T-helper 2 cell treated with Interferon-gamma antibody and Interleukin-4, amounts not matched to agents 5 μg/mL and 100 μg/mL, for 36 hours (primary cell): ENCODE measurements around the gene DDX31.

Experiments
- DNase-seq: peaks from one replicate; pipeline ENCODE4 v3.0.0; 2021; ENCODE audit warnings: low spot score
- H3K27ac Mint-ChIP-seq: one replicate; pipeline ENCODE4 v1.8.0; 2021; ENCODE audit warnings: mild to moderate bottlenecking, mixed read lengths
- H3K27me3 Mint-ChIP-seq: one replicate; pipeline ENCODE4 v1.8.0; 2021; ENCODE audit warnings: low read depth, mixed read lengths
- H3K36me3 Mint-ChIP-seq: one replicate; pipeline ENCODE4 v1.8.0; 2021; ENCODE audit warnings: low read depth, mixed read lengths
- H3K4me1 Mint-ChIP-seq: one replicate; pipeline ENCODE4 v1.8.0; 2021; ENCODE audit warnings: low read depth, mixed read lengths
- H3K4me3 Mint-ChIP-seq: one replicate; pipeline ENCODE4 v1.8.0; 2022; ENCODE audit warnings: mild to moderate bottlenecking, moderate library complexity, mixed read lengths
- H3K9me3 Mint-ChIP-seq: one replicate; pipeline ENCODE4 v1.8.0; 2021; ENCODE audit warnings: mixed read lengths

DDX31 gene

GRCh38 chr9:132663851-132664250, 5.9 kb downstream of the DDX31 start:
- no peak overlapping the region for H3K27ac Mint-ChIP-seq
- H3K9me3 Mint-ChIP-seq, result no peaks in the 10 kb centered on the region
- no peaks in the 10 kb centered on the region for H3K27me3 Mint-ChIP-seq
- H3K36me3 Mint-ChIP-seq, result peaks cover 21% of the 10 kb centered on the region
- no peak overlapping the region for H3K4me3 Mint-ChIP-seq
- peaks cover 5% of the 10 kb centered on the region for H3K4me1 Mint-ChIP-seq
- no peak for DNase-seq

- H3K36me3 Mint-ChIP-seq, result peaks cover 21% of the 10 kb centered on the region
- no peak overlapping the region for H3K27ac Mint-ChIP-seq
- H3K4me1 Mint-ChIP-seq, result peaks cover 2% of the 10 kb centered on the region
- H3K27me3 Mint-ChIP-seq, result no peaks in the 10 kb centered on the region
- no peak for DNase-seq
- H3K4me3 Mint-ChIP-seq, result no peak overlapping the region
- no peaks in the 10 kb centered on the region for H3K9me3 Mint-ChIP-seq
Measured at GRCh38 chr9:132663117-132663516, 6.7 kb downstream of the DDX31 start.

- DNase-seq, result no peak
- no peak overlapping the region for H3K27ac Mint-ChIP-seq
- no peaks in the 10 kb centered on the region for H3K27me3 Mint-ChIP-seq
- H3K4me3 Mint-ChIP-seq, result no peak overlapping the region
- no peaks in the 10 kb centered on the region for H3K4me1 Mint-ChIP-seq
- H3K9me3 Mint-ChIP-seq, result no peaks in the 10 kb centered on the region
- peaks cover 19% of the 10 kb centered on the region for H3K36me3 Mint-ChIP-seq
Measured at GRCh38 chr9:132662152-132662945, 7.4 kb downstream of the DDX31 start.

GRCh38 chr9:132656299-132656698, 13.5 kb downstream of the DDX31 start:
- DNase-seq, result no peak
- no peaks in the 10 kb centered on the region for H3K9me3 Mint-ChIP-seq
- H3K27me3 Mint-ChIP-seq, result no peaks in the 10 kb centered on the region
- H3K4me3 Mint-ChIP-seq, result no peak overlapping the region
- H3K27ac Mint-ChIP-seq, result no peak overlapping the region
- H3K36me3 Mint-ChIP-seq, result peaks cover 24% of the 10 kb centered on the region
- H3K4me1 Mint-ChIP-seq, result no peaks in the 10 kb centered on the region

DNA sequence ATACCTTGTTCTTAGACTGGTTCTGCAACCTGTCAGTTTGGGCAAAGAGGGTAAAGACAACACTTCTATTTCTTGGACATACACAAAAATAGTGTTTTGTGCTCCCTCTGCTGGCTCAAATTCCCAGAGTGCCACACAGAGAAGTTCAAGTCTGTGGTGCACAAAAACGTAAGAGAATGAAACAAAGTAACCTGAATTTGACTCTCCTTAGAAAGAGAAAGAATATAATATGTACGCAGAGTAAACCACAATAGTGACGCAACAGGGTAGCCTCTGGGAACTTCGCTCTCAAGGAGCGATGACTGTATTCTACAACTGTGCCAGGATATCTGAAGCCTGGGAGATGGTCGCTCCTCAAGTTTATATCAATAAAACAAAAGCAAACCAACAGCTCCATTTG, 18.5 kb downstream of the DDX31 start:
- Mint-ChIP-seq H3K27ac (no peak overlapping the region), H3K36me3 (peaks cover 21% of the 10 kb centered on the region), H3K4me1 (no peaks in the 10 kb centered on the region), H3K27me3 (no peaks in the 10 kb centered on the region), H3K4me3 (no peak overlapping the region), H3K9me3 (no peaks in the 10 kb centered on the region)
- DNase-seq, result no peak

GRCh38 chr9:132648685-132649084, 21.1 kb downstream of the DDX31 start:
- Mint-ChIP-seq H3K4me1 (no peaks in the 10 kb centered on the region), H3K36me3 (peaks cover 32% of the 10 kb centered on the region), H3K4me3 (no peak overlapping the region), H3K27me3 (no peaks in the 10 kb centered on the region), H3K27ac (no peak overlapping the region), H3K9me3 (no peaks in the 10 kb centered on the region)
- DNase-seq, result no peak

DNA sequence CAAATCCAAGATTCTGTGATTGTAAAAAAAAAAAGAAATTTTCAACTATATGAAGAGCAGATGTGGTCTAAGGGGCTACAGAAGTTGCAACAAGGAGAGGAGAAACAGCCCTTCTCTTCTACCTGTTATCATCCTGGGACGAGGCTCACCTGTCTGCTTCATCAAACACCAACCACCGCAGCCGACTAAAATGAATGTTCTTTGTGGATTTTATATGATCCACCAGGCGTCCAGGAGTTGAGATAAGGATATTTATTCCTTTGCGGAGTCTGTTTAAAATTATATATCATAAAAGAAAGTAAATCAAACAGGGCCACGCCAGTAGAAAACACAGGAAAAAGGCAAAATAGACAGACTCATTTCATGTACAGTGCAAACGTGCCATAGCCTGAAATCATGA, 21.5 kb downstream of the DDX31 start:
- no peaks in the 10 kb centered on the region for H3K9me3 Mint-ChIP-seq
- no peak overlapping the region for H3K27ac Mint-ChIP-seq
- H3K4me1 Mint-ChIP-seq, result no peaks in the 10 kb centered on the region

DNA sequence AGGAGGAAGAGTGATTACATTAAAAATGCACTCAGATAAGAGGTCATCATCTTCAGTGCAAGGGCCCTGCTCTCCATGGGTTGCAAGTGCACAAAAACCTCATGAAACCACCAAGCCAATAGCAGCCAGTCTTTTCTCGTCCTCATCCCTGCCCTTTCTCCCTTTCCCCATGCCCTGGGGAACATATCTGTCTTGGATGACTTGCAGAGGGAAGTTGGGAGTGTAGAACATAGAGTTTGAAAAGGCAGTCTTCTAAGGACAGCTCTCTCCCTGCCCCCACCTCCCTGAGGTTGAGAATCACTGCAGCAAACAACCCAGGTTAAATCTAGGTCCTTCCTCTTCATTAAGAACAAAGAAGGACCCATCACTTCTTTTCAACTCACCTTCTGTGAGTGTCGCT, 22.0 kb downstream of the DDX31 start:
- Mint-ChIP-seq H3K9me3 (no peaks in the 10 kb centered on the region), H3K4me3 (no peak overlapping the region), H3K36me3 (peaks cover 36% of the 10 kb centered on the region), H3K27me3 (no peaks in the 10 kb centered on the region), H3K27ac (no peak overlapping the region), H3K4me1 (no peaks in the 10 kb centered on the region)
- no peak for DNase-seq

More for the DNA sequence above, 21.5 kb downstream of the DDX31 start:
- DNase-seq, result no peak
- H3K36me3 Mint-ChIP-seq, result peaks cover 36% of the 10 kb centered on the region
- H3K27me3 Mint-ChIP-seq, result no peaks in the 10 kb centered on the region
- no peak overlapping the region for H3K4me3 Mint-ChIP-seq

DNA sequence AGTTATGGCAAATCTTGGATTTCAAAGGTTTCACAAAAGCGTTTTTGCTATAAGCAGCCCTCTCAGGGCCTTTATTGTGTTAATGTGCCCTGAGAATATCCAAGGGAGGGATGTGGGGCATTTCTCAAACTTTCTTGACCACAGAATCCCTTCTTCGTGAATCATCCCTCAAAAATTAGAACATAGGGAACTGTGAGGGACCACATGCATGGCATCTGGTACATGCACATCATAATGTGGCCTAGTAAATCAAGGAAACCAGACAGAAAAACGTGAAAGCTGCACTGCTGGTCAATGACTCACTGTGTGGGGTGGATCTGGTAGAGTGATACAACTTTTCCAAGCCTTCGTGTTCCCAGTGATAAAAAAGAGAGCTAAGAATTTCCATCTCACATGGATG, 22.4 kb downstream of the DDX31 start:
- H3K36me3 Mint-ChIP-seq, result peaks cover 33% of the 10 kb centered on the region
- no peaks in the 10 kb centered on the region for H3K4me1 Mint-ChIP-seq
- H3K27me3 Mint-ChIP-seq, result no peaks in the 10 kb centered on the region
- no peaks in the 10 kb centered on the region for H3K9me3 Mint-ChIP-seq
- peak; percentile 6 for DNase-seq
- no peak overlapping the region for H3K4me3 Mint-ChIP-seq
- no peak overlapping the region for H3K27ac Mint-ChIP-seq

- no peak overlapping the region for H3K27ac Mint-ChIP-seq
- H3K27me3 Mint-ChIP-seq, result no peaks in the 10 kb centered on the region
- no peak for DNase-seq
- no peak overlapping the region for H3K4me3 Mint-ChIP-seq
- H3K36me3 Mint-ChIP-seq, result peaks cover 33% of the 10 kb centered on the region
- no peaks in the 10 kb centered on the region for H3K9me3 Mint-ChIP-seq
- H3K4me1 Mint-ChIP-seq, result no peaks in the 10 kb centered on the region
Measured at GRCh38 chr9:132646726-132647125, 23.1 kb downstream of the DDX31 start.

DNA sequence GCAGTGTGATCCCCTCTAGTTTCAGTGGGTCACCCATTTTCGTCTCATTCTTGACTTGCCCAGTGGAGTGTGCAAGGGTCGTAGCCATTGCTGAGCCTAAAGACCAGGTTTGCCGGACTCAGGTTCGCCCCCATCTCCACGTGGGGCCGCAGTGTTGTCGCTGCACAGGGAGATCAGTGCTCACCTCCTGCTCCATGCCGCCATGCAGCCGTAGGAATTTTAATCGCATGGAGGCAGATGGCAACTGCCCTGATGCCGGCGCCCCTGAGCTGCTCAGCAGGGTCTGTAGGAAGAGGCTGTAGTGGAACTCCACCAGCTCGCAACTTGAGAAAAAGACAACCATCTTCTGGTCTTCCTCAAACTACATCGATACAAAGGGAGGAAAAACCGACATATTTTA, 24.1 kb downstream of the DDX31 start:
- no peak overlapping the region for H3K4me3 Mint-ChIP-seq
- DNase-seq, result no peak
- H3K36me3 Mint-ChIP-seq, result peaks cover 33% of the 10 kb centered on the region
- no peaks in the 10 kb centered on the region for H3K27me3 Mint-ChIP-seq
- H3K9me3 Mint-ChIP-seq, result no peaks in the 10 kb centered on the region
- no peaks in the 10 kb centered on the region for H3K4me1 Mint-ChIP-seq
- no peak overlapping the region for H3K27ac Mint-ChIP-seq

DNA sequence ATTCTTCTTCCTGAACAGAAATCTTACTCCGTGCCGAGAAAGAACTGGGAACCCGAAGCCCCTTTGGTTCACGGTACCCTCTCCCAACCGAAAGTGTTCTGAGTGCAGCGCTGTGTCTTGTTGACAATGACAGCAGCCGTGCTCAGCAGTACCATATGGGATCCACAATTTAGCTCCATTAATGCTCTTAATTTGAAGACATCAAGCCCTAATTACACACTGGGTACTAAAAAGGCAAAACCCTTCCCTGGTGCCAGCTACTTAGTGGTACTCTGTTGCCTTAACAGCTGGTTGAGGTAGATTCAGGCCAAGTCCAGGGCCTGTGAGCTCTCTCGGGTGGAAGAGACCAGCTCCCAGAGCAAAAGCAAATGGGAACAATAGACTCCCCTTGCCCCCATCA, 24.5 kb downstream of the DDX31 start:
- H3K4me3 Mint-ChIP-seq, result no peak overlapping the region
- H3K9me3 Mint-ChIP-seq, result no peaks in the 10 kb centered on the region
- no peak for DNase-seq
- no peaks in the 10 kb centered on the region for H3K4me1 Mint-ChIP-seq
- H3K36me3 Mint-ChIP-seq, result peaks cover 33% of the 10 kb centered on the region
- H3K27ac Mint-ChIP-seq, result no peak overlapping the region
- H3K27me3 Mint-ChIP-seq, result no peaks in the 10 kb centered on the region

GRCh38 chr9:132644251-132644650, 25.5 kb downstream of the DDX31 start:
- Mint-ChIP-seq H3K9me3 (no peaks in the 10 kb centered on the region), H3K27me3 (no peaks in the 10 kb centered on the region), H3K36me3 (peaks cover 31% of the 10 kb centered on the region), H3K4me1 (no peaks in the 10 kb centered on the region), H3K27ac (no peak overlapping the region), H3K4me3 (no peak overlapping the region)
- no peak for DNase-seq

DNA sequence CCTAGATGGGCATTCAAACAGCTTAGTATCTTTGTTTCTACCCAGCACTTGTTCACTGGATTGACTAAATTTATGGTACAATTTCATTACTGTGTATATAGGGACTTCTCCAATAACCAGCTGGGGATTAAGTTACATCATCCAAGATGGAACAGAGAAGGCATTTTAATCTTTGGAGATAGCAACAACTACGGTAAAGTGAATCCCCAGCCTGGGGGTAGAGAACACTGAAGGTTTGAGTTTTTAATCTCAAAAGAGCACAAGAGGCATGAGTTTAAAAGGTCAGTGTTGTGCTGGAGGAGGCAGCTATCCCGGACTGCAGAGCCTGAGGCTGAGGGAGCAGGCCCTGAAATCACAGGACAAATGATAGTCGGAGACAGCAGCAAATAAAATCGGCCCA, 28.6 kb downstream of the DDX31 start:
- no peaks in the 10 kb centered on the region for H3K9me3 Mint-ChIP-seq
- H3K27me3 Mint-ChIP-seq, result no peaks in the 10 kb centered on the region
- DNase-seq, result no peak
- H3K27ac Mint-ChIP-seq, result no peak overlapping the region
- H3K4me3 Mint-ChIP-seq, result no peak overlapping the region
- H3K36me3 Mint-ChIP-seq, result peaks cover 25% of the 10 kb centered on the region
- no peaks in the 10 kb centered on the region for H3K4me1 Mint-ChIP-seq

- peaks cover 11% of the 10 kb centered on the region for H3K36me3 Mint-ChIP-seq
- DNase-seq, result no peak
- no peaks in the 10 kb centered on the region for H3K27me3 Mint-ChIP-seq
- H3K27ac Mint-ChIP-seq, result no peak overlapping the region
- no peaks in the 10 kb centered on the region for H3K4me1 Mint-ChIP-seq
- no peak overlapping the region for H3K4me3 Mint-ChIP-seq
- no peaks in the 10 kb centered on the region for H3K9me3 Mint-ChIP-seq
Measured at GRCh38 chr9:132639322-132639721, 30.5 kb downstream of the DDX31 start.
